GM12878 (cell line): ENCODE results near the gene GPSM1. TPM values are rescaled to one million over a fixed set of nuclear protein-coding genes. Genes with fewer than 3 reads are reported as not detected.

Experiments
- ATAC-seq: fragments of 200-7000 bp; cut with Tn5 transposase; 3 replicates; pipeline ENCODE4 v1.9.1; 2020; ENCODE audit warnings: mild to moderate bottlenecking, moderate library complexity
- BruUV-seq: library from RNA; stranded (reverse); fragments of 400-500 nt; replicated peaks from 2 replicates; lab custom pipeline; 2021; lab: Mats Ljungman, UMichigan
- CTCF ChIA-PET: fragments of 300-600 bp; sonication (Branson Sonifier 250); formaldehyde crosslinking; extraction: SDS; loops from one replicate; lab custom pipeline; 2021; ENCODE audit warnings: inconsistent platforms; lab: Yijun Ruan, JAX
- POLR2A ChIA-PET: fragments of 350-600 bp; formaldehyde crosslinking; extraction: SDS; loops from one replicate; lab custom pipeline; 2021; ENCODE audit warnings: inconsistent platforms; lab: Charles Lee
- RAD21 ChIA-PET: fragments of 300-600 bp; sonication (Branson Sonifier 250); formaldehyde crosslinking; loops from one replicate; lab custom pipeline; 2023; ENCODE audit warnings: antibody characterized with exemption; ENCODE audit not compliant: unreplicated experiment; lab: Charles Lee
- SMC1A ChIA-PET: fragments of 300-600 bp; sonication (Branson Sonifier 250); formaldehyde crosslinking; loops from one replicate; lab custom pipeline; 2023; ENCODE audit not compliant: unreplicated experiment, uncharacterized antibody; lab: Charles Lee
- DNase-seq: peaks from one replicate; pipeline ENCODE4 v3.0.0-alpha.2; 2011; ENCODE audit warnings: low read depth, low spot score
- FAIRE-seq: peaks from 3 replicates; lab custom pipeline; 2011; peaks lifted over from hg19 to GRCh38; lab: Jason Lieb, UNC
- H2AFZ ChIP-seq: 2 replicates; pipeline ENCODE4 v1.6.0; 2011; ENCODE audit warnings: low read depth, low read length, control low read depth; ENCODE audit not compliant: control insufficient read depth
- H3K27ac ChIP-seq: 2 replicates; pipeline ENCODE4 v1.5.1; 2011; ENCODE audit warnings: control low read depth; ENCODE audit not compliant: control insufficient read depth, insufficient read depth
- H3K27me3 ChIP-seq, 2 experiments: replicated peaks in 1 of 2; 2 replicates each; pipeline versions ENCODE4 v1.6.0 to v1.6.1; 2011; ENCODE audit warnings: low read length in 1 of 2; ENCODE audit not compliant: control insufficient read depth in 2 of 2, insufficient read depth in 2 of 2
- H3K36me3 ChIP-seq, 2 experiments: 2 replicates each; pipeline ENCODE4 v1.5.1; 2011; ENCODE audit warnings: low read length in 1 of 2; ENCODE audit not compliant: control insufficient read depth in 2 of 2, insufficient read depth in 2 of 2
- H3K4me1 ChIP-seq: 2 replicates; pipeline ENCODE4 v1.6.1; 2011; ENCODE audit warnings: mild to moderate bottlenecking, low read length, moderate library complexity, mixed read lengths; ENCODE audit not compliant: control insufficient read depth, insufficient read depth
- H3K4me2 ChIP-seq: 2 replicates; pipeline ENCODE4 v1.6.0; 2011; ENCODE audit warnings: control low read depth; ENCODE audit not compliant: control insufficient read depth, insufficient read depth
- H3K4me3 ChIP-seq: fragments of 200-600 bp; sonication (generic); 2 replicates; pipeline ENCODE4 v1.5.1; 2016
- H3K79me2 ChIP-seq: 2 replicates; pipeline ENCODE4 v1.6.0; 2011; ENCODE audit warnings: low read length; ENCODE audit not compliant: control insufficient read depth, insufficient read depth
- H3K9ac ChIP-seq: 2 replicates; pipeline ENCODE4 v1.8.0; 2011; ENCODE audit warnings: low read length, control low read depth, mixed read lengths; ENCODE audit not compliant: control insufficient read depth, insufficient read depth
- H3K9me3 ChIP-seq: replicated peaks from 3 replicates; pipeline ENCODE4 v1.5.1; 2011; ENCODE audit warnings: mild to moderate bottlenecking, low read length; ENCODE audit not compliant: control insufficient read depth, insufficient read depth
- H4K20me1 ChIP-seq: 2 replicates; pipeline ENCODE4 v1.6.0; 2011; ENCODE audit not compliant: control insufficient read depth, insufficient read depth
- CHD1 ChIP-seq: IDR thresholded peaks from 2 replicates; pipeline ENCODE4 v1.6.1; 2012; ENCODE audit warnings: low read depth, low read length, improper control_type of control experiment
- DPF2 ChIP-seq: fragments of 450-650 bp; IDR thresholded peaks from 2 replicates; pipeline ENCODE4 v1.6.1; 2017; ENCODE audit warnings: mild to moderate bottlenecking
- EZH2 ChIP-seq: IDR thresholded peaks from 2 replicates; pipeline ENCODE4 v1.6.1; 2012; ENCODE audit warnings: low read depth, mild to moderate bottlenecking, control low read depth, inconsistent platforms, low read length, borderline replicate concordance; ENCODE audit not compliant: control insufficient read depth
- HCFC1 ChIP-seq: fragments of 150-350 bp; IDR thresholded peaks from 2 replicates; pipeline ENCODE4 v1.6.1; 2014; ENCODE audit warnings: low read length
- IRF4 ChIP-seq: IDR thresholded peaks from 2 replicates; pipeline ENCODE4 v1.6.1; 2011; ENCODE audit warnings: low read depth, low read length
- KAT2A ChIP-seq: conservative IDR thresholded peaks from 2 replicates; pipeline ENCODE4 v1.6.1; 2011; ENCODE audit warnings: low read depth, low read length; ENCODE audit not compliant: control insufficient read depth
- KLF5 ChIP-seq: fragments of 450-650 bp; IDR thresholded peaks from 2 replicates; pipeline ENCODE4 v1.6.1; 2014; ENCODE audit warnings: mild to moderate bottlenecking; ENCODE audit not compliant: partially characterized antibody
- MTA2 ChIP-seq: fragments of 450-650 bp; IDR thresholded peaks from 2 replicates; pipeline ENCODE4 v1.6.1; 2016; ENCODE audit warnings: low read depth, mild to moderate bottlenecking, moderate library complexity
- TCF12 ChIP-seq: IDR thresholded peaks from 2 replicates; pipeline ENCODE4 v1.6.1; 2011; ENCODE audit warnings: low read depth, mild to moderate bottlenecking, low read length
- USF1 ChIP-seq: IDR thresholded peaks from 2 replicates; pipeline ENCODE4 v1.6.1; 2011; ENCODE audit warnings: borderline replicate concordance, low read depth, mild to moderate bottlenecking, moderate library complexity, mixed read lengths, low read length; ENCODE audit not compliant: insufficient read depth; ENCODE audit errors: extremely low read length
- ZBTB11 ChIP-seq: fragments of 450-650 bp; formaldehyde crosslinking; IDR thresholded peaks from 2 replicates; pipeline ENCODE4 v1.5.0; 2022; ENCODE audit warnings: mild to moderate bottlenecking, missing genetic modification characterization
- ZNF592 ChIP-seq: fragments of 450-650 bp; IDR thresholded peaks from 2 replicates; pipeline ENCODE4 v1.6.1; 2017; ENCODE audit warnings: mild to moderate bottlenecking, moderate library complexity
- ZZZ3 ChIP-seq: IDR thresholded peaks from 2 replicates; pipeline ENCODE4 v1.6.1; 2011; ENCODE audit warnings: low read depth; ENCODE audit not compliant: control insufficient read depth, insufficient read length
- WGBS: methylation state at CpG from one replicate; pipeline ENCODE4 v1.1.6; 2016; ENCODE audit warnings: low lambda C conversion rate; ENCODE audit not compliant: insufficient replicate concordance, insufficient coverage; ENCODE audit errors: missing lambda C conversion rate; 5-methylcytosine and 5-hydroxymethylcytosine counted together
- in situ Hi-C: fragments of 300-500 bp; cut with MboI; formaldehyde crosslinking; loops from 9 replicates; pipeline ENCODE4 v1.14.3; 2018; ENCODE audit warnings: mixed read lengths
- intact Hi-C: fragments of 100-400 bp; cut with micrococcal nuclease; formaldehyde crosslinking; loops from one replicate; pipeline ENCODE4 v1.14.2; 2022; ENCODE audit not compliant: unreplicated experiment
- polyA plus RNA-seq, 11 experiments: library from polyadenylated mRNA; depleted of rRNA in 4 of 11; unstranded in 6 of 11; stranded (reverse) in 5 of 11; fragments of >200 nt; fragmentation: Nextera tagmentation in 4 of 11; fragmentation: Illumina TruSeq in 1 of 11; extraction: Ambion mirVana in 4 of 11; extraction: Trizol in 1 of 11; gene quantifications; 1 replicate in 1 of 11; 2 replicates in 10 of 11; pipeline versions ENCODE4 v1.2.1 to v1.2.3, GENCODE V29; 2011 to 2016; ENCODE audit warnings: inconsistent platforms in 2 of 11, missing spikeins in 2 of 11, low read depth in 1 of 11
- total RNA-seq, 4 experiments: library from RNA; depleted of rRNA in 3 of 4; stranded (reverse); fragments of >200 nt in 3 of 4; fragmentation: Illumina TruSeq in 1 of 4; extraction: Trizol in 1 of 4; gene quantifications; 2 replicates each; pipeline versions ENCODE4 v1.2.1 to v1.2.3, GENCODE V29; 2013 to 2021
- TF ChIP-seq, protein P1 (sequence below): IDR thresholded peaks from 2 replicates; pipeline ENCODE4 v1.6.1; 2011; ENCODE audit warnings: low read depth, mild to moderate bottlenecking, low read length, moderate library complexity, borderline replicate concordance; ENCODE audit errors: extremely low read depth

GPSM1 gene
- total and polyA plus RNA-seq, 10 of the 15 experiments (the other 5 are each of a cell fraction or from before 2014, with no cell fraction given) = 0.04 to 0.10 (median 0.10) TPM; not detected in 7

DNA sequence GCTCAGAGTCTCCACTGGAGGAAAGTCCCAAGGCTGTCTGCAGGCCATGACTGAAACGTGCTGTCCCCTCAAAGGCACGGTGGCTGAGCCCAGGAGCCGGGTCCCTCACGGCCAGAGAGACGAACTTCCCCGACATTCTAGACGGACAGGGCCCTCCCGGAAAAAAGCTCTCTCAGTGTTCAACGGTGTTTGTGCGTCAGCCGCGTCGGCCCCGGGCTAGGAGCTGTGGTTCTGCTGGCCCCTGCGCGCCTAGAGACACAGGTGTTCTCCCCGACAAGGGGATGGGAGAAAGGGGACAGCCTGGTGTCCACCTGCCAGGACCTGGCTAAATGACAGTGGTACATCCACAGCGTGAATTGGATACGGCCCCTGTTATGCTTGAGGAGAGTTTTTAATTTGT is 5.8 kb upstream of the GPSM1 start:
- Histone ChIP-seq H3K4me1 (no peaks in the 10 kb centered on the region), H4K20me1 (no peaks in the 10 kb centered on the region), H3K36me3 (no peaks in the 10 kb centered on the region), H3K9ac (no peak overlapping the region), H3K9me3 (peaks cover 2% of the 10 kb centered on the region; the same call in 1 of the 3 replicates), H3K27ac (no peak overlapping the region), H3K4me3 (no peak overlapping the region), H3K27me3 (peaks cover 4 to 9% of the 10 kb centered on the region in 2 experiments), H3K4me2 (no peak overlapping the region), H3K79me2 (no peaks in the 10 kb centered on the region), H2AFZ (no peak overlapping the region)
- intact Hi-C loops = no loop called here
- DNase-seq = no peak
- BruUV-seq = no TSS peak
- in situ Hi-C loops = no loop called here
- TF ChIP-seq, protein P1, sequence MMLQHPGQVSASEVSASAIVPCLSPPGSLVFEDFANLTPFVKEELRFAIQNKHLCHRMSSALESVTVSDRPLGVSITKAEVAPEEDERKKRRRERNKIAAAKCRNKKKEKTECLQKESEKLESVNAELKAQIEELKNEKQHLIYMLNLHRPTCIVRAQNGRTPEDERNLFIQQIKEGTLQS = no peak
- TF ChIP-seq HCFC1 (no peak), ZZZ3 (no peak), CHD1 (no peak), DPF2 (no peak), MTA2 (no peak), EZH2 (no peak), TCF12 (no peak), ZNF592 (no peak), IRF4 (no peak), USF1 (no peak), KAT2A (no peak), ZBTB11 (CRISPR knock-in tag) (no peak), KLF5 (no peak)
- ChIA-PET RAD21 (no interaction called here), SMC1A (no interaction called here), POLR2A (interaction anchor here (0.7 kb wide), 1 partner anchor 445 kb away, joined by 5 read pairs; no protein-coding TSS in a partner anchor), CTCF (no interaction called here)
- FAIRE-seq = no peak
- no peak for ATAC-seq
- 41% methylated on average over 19 of the region's 19 CpGs for WGBS
